Panc1 (cell line): ENCODE measurements around the gene SLC39A8. TPM values are rescaled to one million over a fixed set of nuclear protein-coding genes. Genes with fewer than 3 reads are reported as not detected.
"Not testable (repeated sequence)": the region's sequence is repeated elsewhere in the genome, so short reads cannot be mapped to it uniquely, and the experiment has no call there.

Experiments
- ATAC-seq: fragments of 200-7000 bp; cut with Tn5 transposase; 2 replicates; pipeline ENCODE4 v1.9.1; 2020; ENCODE audit warnings: mild to moderate bottlenecking, moderate library complexity
- BruUV-seq: library from RNA; stranded (reverse); fragments of 400-500 nt; replicated peaks from 2 replicates; lab custom pipeline; 2021; lab: Mats Ljungman, UMichigan
- CTCF ChIA-PET: fragments of 300-600 bp; sonication (Branson Sonifier 250); formaldehyde crosslinking; loops from one replicate; lab custom pipeline; 2022; ENCODE audit warnings: antibody characterized with exemption; lab: Charles Lee
- POLR2A ChIA-PET: fragments of 300-600 bp; sonication (Branson Sonifier 250); formaldehyde crosslinking; loops from one replicate; lab custom pipeline; 2022; ENCODE audit warnings: antibody characterized with exemption; lab: Charles Lee
- DNase-seq: peaks from one replicate; pipeline ENCODE4 v3.0.0-alpha.2; 2010; ENCODE audit warnings: low read depth, low spot score
- H3K27ac ChIP-seq: 2 replicates; pipeline ENCODE4 v1.5.1; 2011; ENCODE audit warnings: mild to moderate bottlenecking, low read length, inconsistent platforms
- H3K27me3 ChIP-seq: fragments of 200-500 bp; sonication (Bioruptor generic); 2 replicates; pipeline ENCODE4 v1.6.0; 2014; ENCODE audit warnings: low read length, inconsistent platforms; ENCODE audit not compliant: control insufficient read depth, insufficient read depth
- H3K36me3 ChIP-seq: fragments of 200-500 bp; sonication (Bioruptor generic); 2 replicates; pipeline ENCODE4 v1.5.1; 2014; ENCODE audit warnings: inconsistent platforms, mild to moderate bottlenecking, low read length, moderate library complexity; ENCODE audit not compliant: control insufficient read depth, insufficient read depth
- H3K4me1 ChIP-seq: 2 replicates; pipeline ENCODE4 v1.5.1; 2011; ENCODE audit warnings: inconsistent platforms, mild to moderate bottlenecking, low read length, moderate library complexity; ENCODE audit not compliant: control insufficient read depth, insufficient read depth
- H3K4me3 ChIP-seq, 2 experiments: 2 replicates each; pipeline ENCODE4 v1.5.1; 2011 to 2012; ENCODE audit warnings: low read depth in 2 of 2, low read length in 2 of 2, mild to moderate bottlenecking in 2 of 2, inconsistent platforms in 1 of 2, moderate library complexity in 1 of 2
- H3K9me3 ChIP-seq: fragments of 200-500 bp; sonication (Bioruptor generic); 2 replicates; pipeline ENCODE4 v1.5.1; 2014; ENCODE audit warnings: low read depth, mild to moderate bottlenecking, inconsistent platforms, low read length, moderate library complexity; ENCODE audit not compliant: control insufficient read depth, insufficient read depth
- POLR2AphosphoS5 ChIP-seq: IDR thresholded peaks from 2 replicates; pipeline ENCODE4 v1.6.1; 2012; ENCODE audit warnings: mild to moderate bottlenecking, low read depth, low read length, moderate library complexity
- REST ChIP-seq, 2 experiments: IDR thresholded peaks; 2 replicates each; pipeline ENCODE4 v1.6.1; 2011 to 2012; ENCODE audit warnings: low read depth in 2 of 2, control low read depth in 1 of 2, low read length in 1 of 2, mild to moderate bottlenecking in 1 of 2, moderate library complexity in 1 of 2; ENCODE audit not compliant: insufficient read depth in 1 of 2
- SIN3A ChIP-seq: IDR thresholded peaks from 2 replicates; pipeline ENCODE4 v1.6.1; 2012; ENCODE audit warnings: low read depth, mild to moderate bottlenecking, low read length, moderate library complexity, borderline replicate concordance; ENCODE audit not compliant: insufficient read depth
- TCF7L2 ChIP-seq: IDR thresholded peaks from 2 replicates; pipeline ENCODE4 v1.6.1; 2011; ENCODE audit warnings: mild to moderate bottlenecking, low read depth, low read length, inconsistent platforms
- in situ Hi-C: cut with HindIII; loops from 2 replicates; pipeline ENCODE4 v1.10.0; 2016; ENCODE audit warnings: low sequenced_read_pairs, low pct_unique_long_range_greater_than_20kb
- intact Hi-C: fragments of 100-400 bp; cut with micrococcal nuclease; formaldehyde crosslinking; loops from one replicate; pipeline ENCODE4 v1.10.0; 2022; ENCODE audit not compliant: unreplicated experiment
- total RNA-seq: library from RNA; stranded (reverse); gene quantifications from one replicate; pipeline ENCODE4 v1.2.1, GENCODE V29; 2021; ENCODE audit not compliant: unreplicated experiment
- TF ChIP-seq, protein P1 (sequence below): fragments of 450-650 bp; IDR thresholded peaks from 2 replicates; pipeline ENCODE4 v1.5.1; 2017; ENCODE audit warnings: mild to moderate bottlenecking

SLC39A8 gene
- total RNA-seq, 1 experiment from 2014 or later: 1.4 TPM

GRCh38 chr4:102362922-102363432 is 17.7 kb upstream of the SLC39A8 start:
- H3K4me3 ChIP-seq: no peak overlapping the region
- ATAC-seq (no peak), DNase-seq (no peak)
- no peaks in the 10 kb centered on the region for H3K4me1 ChIP-seq
- POLR2A ChIA-PET: no interaction called here
- no peaks in the 10 kb centered on the region for H3K9me3 ChIP-seq
- CTCF ChIA-PET: no interaction called here
- intact Hi-C loops (no loop called here), in situ Hi-C loops (no loop called here)
- H3K27ac ChIP-seq: no peak overlapping the region
- H3K27me3 ChIP-seq: no peaks in the 10 kb centered on the region
- no TSS peak for BruUV-seq
- no peaks in the 10 kb centered on the region for H3K36me3 ChIP-seq
- TF ChIP-seq, protein P1, sequence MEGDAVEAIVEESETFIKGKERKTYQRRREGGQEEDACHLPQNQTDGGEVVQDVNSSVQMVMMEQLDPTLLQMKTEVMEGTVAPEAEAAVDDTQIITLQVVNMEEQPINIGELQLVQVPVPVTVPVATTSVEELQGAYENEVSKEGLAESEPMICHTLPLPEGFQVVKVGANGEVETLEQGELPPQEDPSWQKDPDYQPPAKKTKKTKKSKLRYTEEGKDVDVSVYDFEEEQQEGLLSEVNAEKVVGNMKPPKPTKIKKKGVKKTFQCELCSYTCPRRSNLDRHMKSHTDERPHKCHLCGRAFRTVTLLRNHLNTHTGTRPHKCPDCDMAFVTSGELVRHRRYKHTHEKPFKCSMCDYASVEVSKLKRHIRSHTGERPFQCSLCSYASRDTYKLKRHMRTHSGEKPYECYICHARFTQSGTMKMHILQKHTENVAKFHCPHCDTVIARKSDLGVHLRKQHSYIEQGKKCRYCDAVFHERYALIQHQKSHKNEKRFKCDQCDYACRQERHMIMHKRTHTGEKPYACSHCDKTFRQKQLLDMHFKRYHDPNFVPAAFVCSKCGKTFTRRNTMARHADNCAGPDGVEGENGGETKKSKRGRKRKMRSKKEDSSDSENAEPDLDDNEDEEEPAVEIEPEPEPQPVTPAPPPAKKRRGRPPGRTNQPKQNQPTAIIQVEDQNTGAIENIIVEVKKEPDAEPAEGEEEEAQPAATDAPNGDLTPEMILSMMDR: no peak

DNA sequence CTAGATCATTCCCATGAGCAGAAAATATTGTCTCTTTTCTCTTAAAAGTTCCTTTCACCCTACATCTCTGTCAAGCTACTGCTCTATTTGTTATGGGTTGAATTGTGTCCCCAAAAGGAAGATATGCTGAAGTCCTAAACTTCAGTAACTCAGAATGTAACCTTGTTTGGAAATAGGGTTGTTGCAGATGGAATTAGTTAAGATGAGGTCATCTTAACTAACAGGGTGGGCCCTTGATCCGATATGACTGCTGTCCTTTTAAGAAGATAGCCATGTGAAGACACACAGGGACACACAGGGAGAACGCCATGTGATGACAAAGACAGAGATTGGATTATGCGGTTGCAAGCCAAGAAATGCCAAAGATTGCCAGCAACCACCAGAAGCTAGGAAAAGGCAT is 12.8 kb upstream of the SLC39A8 start:
- no peaks in the 10 kb centered on the region for H3K9me3 ChIP-seq
- no peak for DNase-seq
- H3K36me3 ChIP-seq: no peaks in the 10 kb centered on the region
- H3K4me1 ChIP-seq: no peaks in the 10 kb centered on the region
- BruUV-seq: no TSS peak
- peaks cover 6% of the 10 kb centered on the region; the same call in 1 of the 2 replicates for H3K27me3 ChIP-seq
- ATAC-seq: no peak
- POLR2A ChIA-PET: no interaction called here
- intact Hi-C loops (no loop called here), in situ Hi-C loops (no loop called here)
- no peak overlapping the region for H3K4me3 ChIP-seq
- H3K27ac ChIP-seq: no peak overlapping the region
- no peak for TF ChIP-seq TCF7L2
- TF ChIP-seq, protein P1: no peak
- TF ChIP-seq REST (IDR thresholded peaks at IDR 0.05; ENCODE audit: insufficient read depth in 1 of 2, low read depth in 2 of 2, low read length in 1 of 2): no peak
- TF ChIP-seq POLR2AphosphoS5: no peak
- TF ChIP-seq SIN3A: no peak
- CTCF ChIA-PET: no interaction called here

GRCh38 chr4:102357637-102358036 is 12.4 kb upstream of the SLC39A8 start:
- H3K9me3 ChIP-seq, CTCF ChIA-PET, BruUV-seq, H3K4me3 ChIP-seq, ATAC-seq, POLR2A ChIA-PET, intact Hi-C loops, H3K27me3 ChIP-seq, H3K36me3 ChIP-seq, H3K27ac ChIP-seq, H3K4me1 ChIP-seq, DNase-seq, in situ Hi-C loops: not testable (repeated sequence)
